K562 (cell line): ENCODE data around the gene SULT2B1. TPM values are rescaled to one million over a fixed set of nuclear protein-coding genes. Genes with fewer than 3 reads are reported as not detected.
A peak's percentile ranks its signal among the peaks of the same experiment; 100 is the strongest.

Source experiments
- ATF7 ChIP-seq: fragments of 450-650 bp; IDR thresholded peaks from 2 replicates; pipeline ENCODE4 v1.7.1; 2014; ENCODE audit warnings: mild to moderate bottlenecking, moderate library complexity
- BACH1 ChIP-seq: fragments of 200-800 bp; sonication (Bioruptor generic); IDR thresholded peaks from 2 replicates; pipeline ENCODE4 v1.6.1; 2016; ENCODE audit warnings: missing genetic modification characterization, missing compliant biosample characterization
- CBFB ChIP-seq: sonication (generic); formaldehyde crosslinking; IDR thresholded peaks from 2 replicates; pipeline ENCODE4 v1.4.0; 2020; ENCODE audit warnings: mild to moderate bottlenecking, missing genetic modification reagents
- CC2D1A ChIP-seq: fragments of 450-650 bp; IDR thresholded peaks from 2 replicates; pipeline ENCODE4 v1.6.1; 2017; ENCODE audit warnings: mild to moderate bottlenecking
- ETS2 ChIP-seq: IDR thresholded peaks from 2 replicates; pipeline ENCODE4 v1.6.1; 2016; ENCODE audit warnings: borderline replicate concordance, missing genetic modification characterization, mild to moderate bottlenecking, moderate library complexity, missing compliant biosample characterization; ENCODE audit not compliant: poor library complexity, severe bottlenecking
- EZH2 ChIP-seq: IDR thresholded peaks from 2 replicates; pipeline ENCODE4 v1.6.1; 2012; ENCODE audit warnings: low read depth, mild to moderate bottlenecking, inconsistent platforms, low read length, borderline replicate concordance
- LEF1 ChIP-seq: fragments of 450-650 bp; IDR thresholded peaks from 2 replicates; pipeline ENCODE4 v1.6.1; 2016; ENCODE audit warnings: mild to moderate bottlenecking
- MAZ ChIP-seq, 2 experiments: fragments of 450-650 bp in 1 of 2; sonication (generic) in 1 of 2; formaldehyde crosslinking; IDR thresholded peaks in 1 of 2; conservative IDR thresholded peaks in 1 of 2; 2 replicates each; pipeline versions ENCODE4 v1.4.0 to v1.5.0; 2020; ENCODE audit warnings: mild to moderate bottlenecking in 1 of 2, missing genetic modification reagents in 1 of 2
- MCM3 ChIP-seq: fragments of 450-650 bp; IDR thresholded peaks from 2 replicates; pipeline ENCODE4 v1.6.1; 2016
- MEF2D ChIP-seq: conservative IDR thresholded peaks from 2 replicates; pipeline ENCODE4 v1.6.1; 2016; ENCODE audit warnings: low read depth, missing genetic modification characterization, missing compliant biosample characterization
- NR2C2 ChIP-seq, 2 experiments: fragments of 200-800 bp in 1 of 2; sonication (Bioruptor generic) in 1 of 2; sonication (generic) in 1 of 2; formaldehyde crosslinking in 1 of 2; IDR thresholded peaks; 2 replicates each; pipeline versions ENCODE4 v1.6.1 to v1.8.0; 2016 to 2022; ENCODE audit warnings: mild to moderate bottlenecking in 1 of 2, missing compliant biosample characterization in 1 of 2, missing genetic modification characterization in 1 of 2, missing genetic modification reagents in 1 of 2
- ZNF316 ChIP-seq: fragments of 450-650 bp; IDR thresholded peaks from 2 replicates; pipeline ENCODE4 v1.6.1; 2016
- polyA plus RNA-seq, 8 experiments: library from polyadenylated mRNA; depleted of rRNA in 4 of 8; stranded (reverse) in 5 of 8; unstranded in 3 of 8; fragments of >200 nt; fragmentation: Nextera tagmentation in 2 of 8; fragmentation: Illumina TruSeq in 1 of 8; extraction: Ambion mirVana in 2 of 8; extraction: Trizol in 1 of 8; gene quantifications; 2 replicates each; pipeline versions ENCODE4 v1.2.1 to v1.2.3, GENCODE V29; 2011 to 2014; ENCODE audit warnings: inconsistent platforms in 1 of 8, missing spikeins in 1 of 8
- total RNA-seq, 7 experiments: library from RNA; depleted of rRNA in 6 of 7; stranded (reverse); fragments of >200 nt in 6 of 7; fragmentation: Illumina TruSeq in 2 of 7; extraction: Trizol in 2 of 7; gene quantifications; 2 replicates each; pipeline versions ENCODE4 v1.2.1 to v1.2.3, GENCODE V29; 2011 to 2021; ENCODE audit warnings: low replicate concordance in 1 of 7
- TF ChIP-seq, protein P1 (sequence below): fragments of 250-450 bp; sonication (Bioruptor Pico); IDR thresholded peaks from 2 replicates; pipeline ENCODE4 v1.8.0; 2022; ENCODE audit warnings: moderate library complexity, mild to moderate bottlenecking, inconsistent platforms
- TF ChIP-seq, protein P2 (sequence below): sonication (generic); formaldehyde crosslinking; IDR thresholded peaks from 2 replicates; pipeline ENCODE4 v1.8.0; 2022; ENCODE audit warnings: mild to moderate bottlenecking, missing genetic modification reagents
- TF ChIP-seq, protein P3 (sequence below), 2 experiments: fragments of 450-650 bp in 1 of 2; IDR thresholded peaks; 2 replicates each; pipeline ENCODE4 v1.6.1; 2011 to 2017; ENCODE audit warnings: low read depth in 2 of 2, antibody characterized with exemption in 1 of 2, borderline replicate concordance in 1 of 2, low read length in 1 of 2, mild to moderate bottlenecking in 1 of 2, mixed read lengths in 1 of 2; ENCODE audit not compliant: control insufficient read depth in 1 of 2

Gene SULT2B1
- total and polyA plus RNA-seq, 9 of the 15 experiments (the other 6 are each of a cell fraction or from before 2014, with no cell fraction given): 0.09 to 0.62 (median 0.22) TPM; not detected in 2

DNA sequence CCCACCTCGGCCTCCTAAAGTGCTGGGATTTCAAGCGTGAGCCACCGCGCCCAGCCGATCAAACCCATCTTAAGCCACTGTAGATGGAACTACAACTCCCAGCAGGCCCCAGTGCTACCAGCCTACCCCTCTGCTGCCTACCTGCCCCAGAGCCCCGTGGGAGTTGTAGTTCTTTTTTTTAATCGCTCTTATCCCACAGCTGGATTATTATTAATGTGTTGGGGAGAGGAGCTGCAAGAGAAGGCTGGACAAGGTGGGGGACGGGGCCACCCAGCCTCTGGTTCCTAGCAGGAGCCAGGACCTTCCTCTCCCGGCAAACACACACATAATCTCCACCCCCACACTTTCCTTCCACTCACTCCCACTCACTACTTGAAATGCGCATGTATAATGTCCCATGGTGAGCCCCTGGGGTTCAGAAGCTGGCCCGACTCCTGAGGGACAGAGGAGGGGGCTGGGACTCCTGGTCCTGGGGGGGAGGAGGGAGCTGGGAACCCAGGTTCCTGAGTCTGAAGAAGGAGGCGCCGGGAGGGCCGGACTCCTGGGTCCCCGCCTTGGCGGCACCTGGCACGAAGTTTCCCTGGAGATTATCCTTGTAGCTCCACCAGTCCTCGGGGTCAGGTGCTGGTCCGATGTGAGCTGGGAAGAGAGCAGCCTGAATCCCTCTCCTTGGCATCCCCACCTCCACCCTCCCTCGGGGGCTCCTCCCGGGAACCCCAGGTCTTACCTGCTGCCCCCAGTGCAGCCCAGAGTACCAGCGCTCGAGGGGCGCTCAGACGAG, 93.1 kb downstream of the SULT2B1 start (continued):
- TF ChIP-seq, protein P1, sequence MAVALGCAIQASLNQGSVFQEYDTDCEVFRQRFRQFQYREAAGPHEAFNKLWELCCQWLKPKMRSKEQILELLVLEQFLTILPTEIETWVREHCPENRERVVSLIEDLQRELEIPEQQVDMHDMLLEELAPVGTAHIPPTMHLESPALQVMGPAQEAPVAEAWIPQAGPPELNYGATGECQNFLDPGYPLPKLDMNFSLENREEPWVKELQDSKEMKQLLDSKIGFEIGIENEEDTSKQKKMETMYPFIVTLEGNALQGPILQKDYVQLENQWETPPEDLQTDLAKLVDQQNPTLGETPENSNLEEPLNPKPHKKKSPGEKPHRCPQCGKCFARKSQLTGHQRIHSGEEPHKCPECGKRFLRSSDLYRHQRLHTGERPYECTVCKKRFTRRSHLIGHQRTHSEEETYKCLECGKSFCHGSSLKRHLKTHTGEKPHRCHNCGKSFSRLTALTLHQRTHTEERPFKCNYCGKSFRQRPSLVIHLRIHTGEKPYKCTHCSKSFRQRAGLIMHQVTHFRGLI (CRISPR knock-in tag): 0 out of 2 replicates have a peak, but pooled peaks have one; percentile 23
- TF ChIP-seq MEF2D (tag) (no peak), MCM3 (no peak), LEF1 (peak; percentile 38; the same call in 1 of the 2 replicates), ZNF316 (no peak), EZH2 (no peak), ATF7 (0 out of 2 replicates have a peak, but pooled peaks have one; percentile 5), NR2C2 (CRISPR knock-in tag; IDR thresholded peaks at IDR 0.05) (no peak), NR2C2 (tag; IDR thresholded peaks at IDR 0.05) (peak; percentile 53), ETS2 (tag) (no peak), BACH1 (tag) (peak; percentile 80; the same call in 1 of the 2 replicates), MAZ (CRISPR knock-in tag; conservative IDR thresholded peaks at IDR 0.05 in 1 of 2, IDR thresholded peaks at IDR 0.05 in 1 of 2) (no peak), CBFB (CRISPR knock-in tag) (no peak), CC2D1A (0 out of 2 replicates have a peak, but pooled peaks have one; percentile 8)
- TF ChIP-seq, protein P2, sequence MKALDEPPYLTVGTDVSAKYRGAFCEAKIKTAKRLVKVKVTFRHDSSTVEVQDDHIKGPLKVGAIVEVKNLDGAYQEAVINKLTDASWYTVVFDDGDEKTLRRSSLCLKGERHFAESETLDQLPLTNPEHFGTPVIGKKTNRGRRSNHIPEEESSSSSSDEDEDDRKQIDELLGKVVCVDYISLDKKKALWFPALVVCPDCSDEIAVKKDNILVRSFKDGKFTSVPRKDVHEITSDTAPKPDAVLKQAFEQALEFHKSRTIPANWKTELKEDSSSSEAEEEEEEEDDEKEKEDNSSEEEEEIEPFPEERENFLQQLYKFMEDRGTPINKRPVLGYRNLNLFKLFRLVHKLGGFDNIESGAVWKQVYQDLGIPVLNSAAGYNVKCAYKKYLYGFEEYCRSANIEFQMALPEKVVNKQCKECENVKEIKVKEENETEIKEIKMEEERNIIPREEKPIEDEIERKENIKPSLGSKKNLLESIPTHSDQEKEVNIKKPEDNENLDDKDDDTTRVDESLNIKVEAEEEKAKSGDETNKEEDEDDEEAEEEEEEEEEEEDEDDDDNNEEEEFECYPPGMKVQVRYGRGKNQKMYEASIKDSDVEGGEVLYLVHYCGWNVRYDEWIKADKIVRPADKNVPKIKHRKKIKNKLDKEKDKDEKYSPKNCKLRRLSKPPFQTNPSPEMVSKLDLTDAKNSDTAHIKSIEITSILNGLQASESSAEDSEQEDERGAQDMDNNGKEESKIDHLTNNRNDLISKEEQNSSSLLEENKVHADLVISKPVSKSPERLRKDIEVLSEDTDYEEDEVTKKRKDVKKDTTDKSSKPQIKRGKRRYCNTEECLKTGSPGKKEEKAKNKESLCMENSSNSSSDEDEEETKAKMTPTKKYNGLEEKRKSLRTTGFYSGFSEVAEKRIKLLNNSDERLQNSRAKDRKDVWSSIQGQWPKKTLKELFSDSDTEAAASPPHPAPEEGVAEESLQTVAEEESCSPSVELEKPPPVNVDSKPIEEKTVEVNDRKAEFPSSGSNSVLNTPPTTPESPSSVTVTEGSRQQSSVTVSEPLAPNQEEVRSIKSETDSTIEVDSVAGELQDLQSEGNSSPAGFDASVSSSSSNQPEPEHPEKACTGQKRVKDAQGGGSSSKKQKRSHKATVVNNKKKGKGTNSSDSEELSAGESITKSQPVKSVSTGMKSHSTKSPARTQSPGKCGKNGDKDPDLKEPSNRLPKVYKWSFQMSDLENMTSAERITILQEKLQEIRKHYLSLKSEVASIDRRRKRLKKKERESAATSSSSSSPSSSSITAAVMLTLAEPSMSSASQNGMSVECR (CRISPR knock-in tag): peak; percentile 26; the same call in 1 of the 2 replicates
- TF ChIP-seq, protein P3, sequence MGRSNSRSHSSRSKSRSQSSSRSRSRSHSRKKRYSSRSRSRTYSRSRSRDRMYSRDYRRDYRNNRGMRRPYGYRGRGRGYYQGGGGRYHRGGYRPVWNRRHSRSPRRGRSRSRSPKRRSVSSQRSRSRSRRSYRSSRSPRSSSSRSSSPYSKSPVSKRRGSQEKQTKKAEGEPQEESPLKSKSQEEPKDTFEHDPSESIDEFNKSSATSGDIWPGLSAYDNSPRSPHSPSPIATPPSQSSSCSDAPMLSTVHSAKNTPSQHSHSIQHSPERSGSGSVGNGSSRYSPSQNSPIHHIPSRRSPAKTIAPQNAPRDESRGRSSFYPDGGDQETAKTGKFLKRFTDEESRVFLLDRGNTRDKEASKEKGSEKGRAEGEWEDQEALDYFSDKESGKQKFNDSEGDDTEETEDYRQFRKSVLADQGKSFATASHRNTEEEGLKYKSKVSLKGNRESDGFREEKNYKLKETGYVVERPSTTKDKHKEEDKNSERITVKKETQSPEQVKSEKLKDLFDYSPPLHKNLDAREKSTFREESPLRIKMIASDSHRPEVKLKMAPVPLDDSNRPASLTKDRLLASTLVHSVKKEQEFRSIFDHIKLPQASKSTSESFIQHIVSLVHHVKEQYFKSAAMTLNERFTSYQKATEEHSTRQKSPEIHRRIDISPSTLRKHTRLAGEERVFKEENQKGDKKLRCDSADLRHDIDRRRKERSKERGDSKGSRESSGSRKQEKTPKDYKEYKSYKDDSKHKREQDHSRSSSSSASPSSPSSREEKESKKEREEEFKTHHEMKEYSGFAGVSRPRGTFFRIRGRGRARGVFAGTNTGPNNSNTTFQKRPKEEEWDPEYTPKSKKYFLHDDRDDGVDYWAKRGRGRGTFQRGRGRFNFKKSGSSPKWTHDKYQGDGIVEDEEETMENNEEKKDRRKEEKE (IDR thresholded peaks at IDR 0.05; ENCODE audit: borderline replicate concordance in 1 of 2, control insufficient read depth in 1 of 2, low read depth in 2 of 2, low read length in 1 of 2): peak in 1 of 2 experiments; percentile 49; a peak in 1 of 4 replicates
